ENCODE measurements around the gene TUBGCP3. TPM values are rescaled to one million over a fixed set of nuclear protein-coding genes. Genes with fewer than 3 reads are reported as not detected.

Gene TUBGCP3
- total and polyA plus RNA-seq, 2 experiments from 2014 or later, result 12.8 to 40.2 TPM

- Mint-ChIP-seq H3K4me3 (no peak overlapping the region), H3K27me3 (ENCODE audit: insufficient read depth, low read depth, poor library complexity) (peaks cover 1% of the 10 kb centered on the region), H3K27ac (no peak overlapping the region), H3K36me3 (ENCODE audit: low read depth) (no peaks in the 10 kb centered on the region; the same call in 1 of the 3 replicates), H3K9me3 (no peaks in the 10 kb centered on the region), H3K4me1 (no peaks in the 10 kb centered on the region)
- no peaks in the 10 kb centered on the region for H4K20me1 ChIP-seq (replicated peaks; ENCODE audit: insufficient read depth)
- no peak overlapping the region for H2AFZ ChIP-seq
- no peaks in the 10 kb centered on the region for H3K79me2 ChIP-seq (replicated peaks; ENCODE audit: insufficient read depth)
- no peak overlapping the region for H3K27ac ChIP-seq (ENCODE audit: low read depth)
- H3F3A ChIP-seq (replicated peaks; ENCODE audit: low read depth), result no peaks in the 10 kb centered on the region
- H3K9me2 ChIP-seq (ENCODE audit: insufficient read depth), result peaks cover 4% of the 10 kb centered on the region; the same call in 1 of the 2 replicates
- H3K27me3 ChIP-seq (ENCODE audit: insufficient read depth), result no peaks in the 10 kb centered on the region
- TF ChIP-seq POLR2AphosphoS5 (IDR thresholded peaks at IDR 0.05; ENCODE audit: low read depth) (no peak), EZH2 (IDR thresholded peaks at IDR 0.05; ENCODE audit: low read depth, unreplicated experiment) (no peak), ZNF462 (CRISPR knock-in tag; IDR thresholded peaks at IDR 0.05) (no peak), EZH2phosphoT487 (IDR thresholded peaks at IDR 0.05; ENCODE audit: unreplicated experiment) (no peak), NANOG (IDR thresholded peaks at IDR 0.05; ENCODE audit: borderline replicate concordance) (no peak), CTCF (conservative IDR thresholded peaks at IDR 0.05; ENCODE audit: low read depth in 2 of 2) (no peak)
- no peak for DNase-seq (ENCODE audit: low spot score)
- H3K36me3 ChIP-seq (ENCODE audit: insufficient read depth), result no peaks in the 10 kb centered on the region; the same call in 1 of the 2 replicates
- no peak overlapping the region for H3K4me2 ChIP-seq
- H3K4me1 ChIP-seq (ENCODE audit: insufficient read depth), result no peaks in the 10 kb centered on the region
- no peak for ATAC-seq
- no peak overlapping the region for H3K4me3 ChIP-seq
These were observed 57.1 kb downstream of the TUBGCP3 start for GRCh38 chr13:112530861-112531260.
